Prostate gland (tissue), 2 donors: ENCODE results near the gene DGKB. TPM values are rescaled to one million over a fixed set of nuclear protein-coding genes. Genes with fewer than 3 reads are reported as not detected.
A peak's percentile ranks its signal among the peaks of the same experiment; 100 is the strongest.

ENCODE experiments used
- DNase-seq: peaks from one replicate; pipeline ENCODE4 v3.0.0-alpha.2; 2019; ENCODE audit warnings: low spot score
- H3K27ac ChIP-seq, 2 donors: fragments of 200-600 bp; sonication (generic); 2 replicates each; pipeline ENCODE4 v1.5.1; 2017 to 2019
- H3K27me3 ChIP-seq: fragments of 200-600 bp; sonication (generic); replicated peaks from 2 replicates; pipeline ENCODE4 v1.5.1; 2019; ENCODE audit not compliant: insufficient read depth
- H3K36me3 ChIP-seq, 2 donors: fragments of 200-600 bp; sonication (generic); 1 replicate in 1 of 2; 2 replicates in 1 of 2; pipeline versions ENCODE4 v1.5.1 to v1.8.1; 2017 to 2019
- H3K4me1 ChIP-seq: fragments of 200-600 bp; sonication (generic); replicated peaks from 2 replicates; pipeline ENCODE4 v1.5.1; 2019
- H3K4me3 ChIP-seq, 2 donors: fragments of 200-600 bp; sonication (generic); 2 replicates each; pipeline ENCODE4 v1.5.1; 2017 to 2019
- H3K9me3 ChIP-seq: fragments of 200-600 bp; sonication (generic); 2 replicates; pipeline ENCODE4 v1.5.1; 2017
- CTCF ChIP-seq, 4 experiments: fragments of 200-600 bp in 2 of 4; fragments of 450-650 bp in 2 of 4; sonication (generic) in 2 of 4; IDR thresholded peaks; 1 replicate in 3 of 4; 2 replicates in 1 of 4; pipeline ENCODE4 v1.5.1; 2016 to 2019; ENCODE audit warnings: antibody characterized with exemption in 4 of 4, mild to moderate bottlenecking in 2 of 4, moderate library complexity in 2 of 4
- POLR2A ChIP-seq: fragments of 450-650 bp; IDR thresholded peaks from one replicate; pipeline ENCODE4 v1.6.1; 2016; ENCODE audit warnings: antibody characterized with exemption, mild to moderate bottlenecking
- POLR2AphosphoS5 ChIP-seq: sonication (generic); formaldehyde crosslinking; IDR thresholded peaks from one replicate; pipeline ENCODE4 v1.6.1; 2017; ENCODE audit warnings: antibody characterized with exemption
- WGBS: methylation state at CpG from one replicate; pipeline ENCODE4 v1.1.5; 2018; 5-methylcytosine and 5-hydroxymethylcytosine counted together
- intact Hi-C: fragments of 100-400 bp; cut with DNase I; formaldehyde crosslinking; loops from one replicate; pipeline ENCODE4 v1.14.2; 2022
- total RNA-seq, 2 donors: library from RNA; depleted of rRNA; stranded (reverse); fragments of >200 nt; gene quantifications; one replicate each; pipeline ENCODE4 v1.1.0, GENCODE V29; 2016

Gene DGKB
- total RNA-seq, 2 donors from 2014 or later: 0.45 TPM; not detected in 1

- TF ChIP-seq POLR2A (no peak), POLR2AphosphoS5 (no peak), CTCF (IDR thresholded peaks at IDR 0.05) (no peak)
- Histone ChIP-seq H3K9me3 (no peaks in the 10 kb centered on the region), H3K27me3 (no peaks in the 10 kb centered on the region), H3K4me1 (no peaks in the 10 kb centered on the region), H3K4me3 (no peak overlapping the region), H3K36me3 (no peaks in the 10 kb centered on the region), H3K27ac (no peak overlapping the region)
- 93% methylated on average over 3 of the region's 3 CpGs for WGBS
- intact Hi-C loops: no loop called here
- no peak for DNase-seq
Observed at GRCh38 chr7:14521183-14521582, 381.4 kb downstream of the DGKB start.

- TF ChIP-seq CTCF (IDR thresholded peaks at IDR 0.05) (no peak), POLR2A (no peak), POLR2AphosphoS5 (no peak)
- Histone ChIP-seq H3K36me3 (no peaks in the 10 kb centered on the region), H3K27me3 (no peaks in the 10 kb centered on the region), H3K9me3 (no peaks in the 10 kb centered on the region), H3K4me1 (no peaks in the 10 kb centered on the region), H3K27ac (no peak overlapping the region), H3K4me3 (no peak overlapping the region)
- intact Hi-C loops: no loop called here
- 89% methylated on average over 2 of the region's 2 CpGs for WGBS
- DNase-seq: no peak
Observed at GRCh38 chr7:14510268-14510667, 392.3 kb downstream of the DGKB start.

- 34% methylated on average over 3 of the region's 3 CpGs for WGBS
- peak; percentile 42 for DNase-seq
- intact Hi-C loops: no loop called here
Observed at GRCh38 chr7:14507617-14508016, 394.9 kb downstream of the DGKB start.

GRCh38 chr7:14505906-14506305, 396.6 kb downstream of the DGKB start:
- Histone ChIP-seq H3K9me3 (no peaks in the 10 kb centered on the region), H3K4me3 (no peak overlapping the region), H3K36me3 (no peaks in the 10 kb centered on the region), H3K4me1 (no peaks in the 10 kb centered on the region), H3K27me3 (no peaks in the 10 kb centered on the region), H3K27ac (no peak overlapping the region)
- DNase-seq: no peak
- TF ChIP-seq CTCF (IDR thresholded peaks at IDR 0.05) (no peak), POLR2A (no peak), POLR2AphosphoS5 (no peak)
- intact Hi-C loops: no loop called here
- WGBS: 51% methylated on average over 2 of the region's 2 CpGs

More at GRCh38 chr7:14507617-14508016, 394.9 kb downstream of the DGKB start:
- Histone ChIP-seq H3K27me3 (no peaks in the 10 kb centered on the region), H3K27ac (no peak overlapping the region), H3K4me3 (no peak overlapping the region), H3K36me3 (no peaks in the 10 kb centered on the region), H3K9me3 (no peaks in the 10 kb centered on the region), H3K4me1 (no peaks in the 10 kb centered on the region)
- TF ChIP-seq POLR2AphosphoS5 (peak; percentile 47), CTCF (IDR thresholded peaks at IDR 0.05) (no peak), POLR2A (no peak)

- H3K36me3 ChIP-seq: no peaks in the 10 kb centered on the region
- DNase-seq: no peak
- no peaks in the 10 kb centered on the region for H3K9me3 ChIP-seq
- no peaks in the 10 kb centered on the region for H3K4me1 ChIP-seq
- 80% methylated on average over 2 of the region's 2 CpGs for WGBS
- intact Hi-C loops: no loop called here
- no peak overlapping the region for H3K27ac ChIP-seq
- TF ChIP-seq POLR2A (no peak), CTCF (IDR thresholded peaks at IDR 0.05) (no peak), POLR2AphosphoS5 (no peak)
- H3K4me3 ChIP-seq: no peak overlapping the region
- no peaks in the 10 kb centered on the region for H3K27me3 ChIP-seq
Observed at GRCh38 chr7:14504134-14504533, 398.4 kb downstream of the DGKB start.
